NCI-H82 treated with DMSO at 0.1 percent for 48 hours (cell line): ENCODE results near the gene HOXB5.

Source experiments
- DNase-seq: peaks from one replicate; lab custom pipeline; 2025; ENCODE audit not compliant: unreplicated experiment; lab: John Stamatoyannopoulos, UW

HOXB5 gene

DNA sequence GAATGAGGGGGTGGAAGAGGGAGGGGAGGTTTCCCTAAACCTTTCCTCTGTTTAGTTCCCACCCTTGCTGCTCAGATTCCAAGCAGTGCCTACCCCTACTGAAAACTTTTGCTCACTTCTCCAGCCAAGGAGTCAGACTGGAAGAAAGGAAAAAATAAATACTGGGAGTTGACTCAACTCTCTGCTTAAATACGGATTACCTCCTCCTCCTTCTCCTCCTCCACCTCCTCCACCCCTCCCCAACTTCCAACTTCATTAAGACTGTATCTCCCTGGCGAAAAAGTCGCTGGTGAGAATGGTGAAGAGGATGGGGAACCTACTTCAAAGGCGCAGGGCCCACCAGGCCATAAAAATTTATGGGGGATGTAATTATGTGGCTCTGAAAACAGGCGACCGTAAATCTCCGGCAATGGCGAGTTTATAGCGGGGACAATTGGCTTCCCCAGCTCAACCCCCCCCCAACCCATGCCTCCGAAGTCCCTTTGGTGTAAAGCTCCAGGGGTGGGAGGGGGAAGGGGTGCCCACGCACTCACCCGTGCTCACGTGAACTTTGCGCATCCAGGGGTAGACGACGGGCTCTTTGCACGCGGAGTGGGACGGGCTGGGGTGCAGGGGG, 16.1 kb downstream of the HOXB5 start:
- DNase-seq: no peak

DNA sequence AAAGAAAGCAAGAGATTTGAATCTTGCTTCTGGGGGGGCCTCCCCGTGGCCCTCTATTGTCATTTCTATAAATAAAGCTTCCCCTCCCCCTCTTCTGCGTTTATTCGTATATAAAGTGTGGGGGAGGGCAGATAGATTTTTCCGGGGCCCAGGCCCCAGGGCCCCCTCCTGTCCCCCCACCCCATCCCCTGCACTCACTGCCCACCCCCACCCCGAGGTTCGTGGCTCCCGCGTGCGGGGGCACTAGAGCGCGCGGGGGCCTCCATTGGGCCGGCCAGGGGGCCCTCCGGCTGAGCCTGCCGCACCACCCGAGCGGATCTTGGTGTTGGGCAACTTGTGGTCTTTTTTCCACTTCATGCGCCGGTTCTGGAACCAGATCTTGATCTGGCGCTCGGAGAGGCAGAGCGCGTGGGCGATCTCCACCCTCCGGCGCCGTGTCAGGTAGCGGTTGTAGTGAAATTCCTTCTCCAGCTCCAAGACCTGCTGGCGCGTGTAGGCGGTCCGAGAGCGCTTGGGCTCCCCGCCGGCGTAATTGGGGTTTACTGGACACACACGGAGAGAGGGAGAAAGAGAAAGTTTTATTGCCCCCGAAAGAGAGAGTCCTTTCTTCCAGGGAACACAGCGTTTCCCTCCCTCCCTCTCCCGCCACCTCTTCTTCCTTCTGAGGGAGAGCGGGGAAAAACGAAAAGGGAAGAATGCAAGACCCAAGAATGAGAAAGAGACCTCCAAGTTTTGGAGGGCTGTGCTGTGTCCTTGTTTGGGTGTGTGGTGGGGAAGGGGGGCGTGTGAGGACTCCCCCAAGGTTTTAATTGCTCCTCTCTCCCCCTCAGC, 16.9 kb downstream of the HOXB5 start:
- DNase-seq: no peak

DNA sequence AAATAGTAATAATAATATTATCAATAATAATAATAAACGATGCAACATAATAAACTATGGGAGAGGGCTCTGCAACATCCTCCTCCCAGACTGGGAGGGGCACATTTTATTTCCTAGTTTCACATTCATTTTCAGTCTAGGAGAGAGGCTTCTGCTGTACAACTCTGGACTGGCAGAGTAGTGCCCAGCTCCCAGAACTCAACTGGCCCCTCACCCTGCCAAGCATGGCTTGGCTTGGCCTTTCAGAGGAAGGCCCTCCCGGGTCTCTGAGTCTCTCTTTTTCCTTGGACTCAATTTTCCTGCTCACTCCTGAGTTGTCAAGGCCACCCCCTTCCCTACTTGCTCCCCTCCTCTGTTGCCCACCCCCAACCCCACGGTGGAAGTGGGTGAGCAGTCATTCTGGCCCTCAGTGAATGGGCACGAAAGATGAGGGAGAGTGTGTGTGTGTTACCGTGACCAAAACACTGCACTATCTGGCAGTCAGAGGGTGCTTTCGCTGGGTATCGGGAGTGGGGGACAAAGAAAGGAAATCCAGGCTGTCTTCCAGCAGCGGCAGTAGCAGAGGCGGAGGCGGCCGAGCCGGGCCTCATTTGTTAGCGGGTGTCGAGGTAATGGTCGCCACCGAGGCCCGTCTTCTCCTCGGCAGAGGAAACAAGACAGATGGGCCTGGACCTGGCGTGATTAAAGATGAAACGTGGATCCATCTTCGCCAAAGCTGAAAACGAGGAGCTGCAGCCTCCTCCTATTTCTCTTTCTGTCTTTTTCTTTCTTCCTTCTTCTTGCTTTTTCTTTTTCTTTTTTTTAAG, 17.7 kb downstream of the HOXB5 start:
- no peak for DNase-seq

DNA sequence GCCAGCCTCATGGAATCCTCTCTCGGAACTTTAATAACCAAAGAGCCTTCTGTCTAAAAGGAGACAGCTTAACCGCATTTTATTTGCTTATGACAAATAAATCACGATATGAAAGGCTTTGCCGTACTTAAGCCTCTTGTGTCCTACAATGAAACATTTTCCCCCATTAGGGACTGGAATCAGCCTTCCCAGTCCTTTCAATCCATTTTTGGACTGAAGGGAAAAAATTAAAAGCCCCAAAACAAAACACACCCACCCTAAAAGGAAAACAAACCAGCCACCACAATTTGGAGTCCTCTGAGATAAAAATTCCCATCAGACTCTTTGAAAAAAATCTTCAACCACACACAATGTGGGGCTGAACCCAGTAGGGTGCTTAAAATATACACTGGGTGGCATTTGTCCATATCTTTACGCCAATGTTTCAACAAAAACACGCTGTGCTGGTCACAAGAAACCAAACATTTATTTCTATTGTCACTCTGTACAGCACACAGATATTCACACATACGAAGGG, 18.5 kb downstream of the HOXB5 start:
- DNase-seq: no peak

DNA sequence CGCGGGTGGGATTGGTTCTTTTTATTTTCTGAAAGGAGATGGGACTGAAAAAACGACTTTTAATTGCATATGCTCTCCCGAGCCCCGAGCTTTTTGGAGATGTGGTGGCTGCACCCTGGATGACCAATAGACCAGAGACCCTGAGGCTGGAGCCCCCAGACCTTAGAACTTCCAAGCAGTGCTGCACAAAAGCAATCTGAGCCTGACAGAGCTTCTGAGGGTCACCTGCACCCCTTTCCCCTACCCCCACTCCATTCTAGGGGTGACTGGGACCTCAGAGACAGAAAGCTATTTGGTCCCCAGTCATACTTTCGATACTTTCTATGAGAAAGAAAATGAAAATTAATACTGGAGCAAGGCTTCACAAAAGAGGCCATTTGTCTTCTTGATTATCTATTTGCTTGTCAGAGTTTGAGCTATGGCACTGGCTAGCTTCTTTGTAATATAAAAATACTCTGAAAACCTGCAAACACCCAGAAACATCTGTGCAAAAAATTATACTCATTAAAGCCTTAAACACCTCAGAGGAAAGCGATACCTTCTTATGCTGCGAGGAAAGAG, 19.0 kb downstream of the HOXB5 start:
- DNase-seq: no peak

DNA sequence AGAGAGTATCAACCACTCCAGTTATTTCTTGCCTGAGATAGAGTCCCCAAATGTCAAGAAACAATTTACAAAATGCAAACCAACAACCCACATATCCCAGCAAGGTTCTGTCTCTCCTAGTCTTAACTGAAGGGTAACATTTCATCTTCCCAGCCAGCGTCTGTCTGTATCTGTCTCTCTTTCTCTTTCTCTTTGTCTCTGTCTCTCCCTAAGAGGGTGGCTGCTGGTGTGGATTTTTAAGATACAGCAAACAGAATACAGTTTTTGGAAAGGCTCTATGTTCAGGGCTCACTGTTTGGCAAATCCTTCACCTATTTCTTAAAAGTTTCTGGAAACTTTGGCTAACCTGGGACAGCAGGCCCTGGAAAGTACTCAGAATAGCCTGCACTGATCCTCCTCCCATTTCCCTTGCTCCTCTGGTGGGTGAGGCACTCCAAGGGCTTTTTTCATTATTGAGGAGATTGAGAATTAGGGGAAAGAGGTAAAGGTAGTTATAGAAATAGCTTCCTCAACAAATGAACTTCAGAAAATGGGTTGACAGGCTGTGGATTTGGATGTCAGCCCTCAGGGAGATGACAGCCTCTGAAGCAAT, 21.7 kb downstream of the HOXB5 start:
- no peak for DNase-seq

DNA sequence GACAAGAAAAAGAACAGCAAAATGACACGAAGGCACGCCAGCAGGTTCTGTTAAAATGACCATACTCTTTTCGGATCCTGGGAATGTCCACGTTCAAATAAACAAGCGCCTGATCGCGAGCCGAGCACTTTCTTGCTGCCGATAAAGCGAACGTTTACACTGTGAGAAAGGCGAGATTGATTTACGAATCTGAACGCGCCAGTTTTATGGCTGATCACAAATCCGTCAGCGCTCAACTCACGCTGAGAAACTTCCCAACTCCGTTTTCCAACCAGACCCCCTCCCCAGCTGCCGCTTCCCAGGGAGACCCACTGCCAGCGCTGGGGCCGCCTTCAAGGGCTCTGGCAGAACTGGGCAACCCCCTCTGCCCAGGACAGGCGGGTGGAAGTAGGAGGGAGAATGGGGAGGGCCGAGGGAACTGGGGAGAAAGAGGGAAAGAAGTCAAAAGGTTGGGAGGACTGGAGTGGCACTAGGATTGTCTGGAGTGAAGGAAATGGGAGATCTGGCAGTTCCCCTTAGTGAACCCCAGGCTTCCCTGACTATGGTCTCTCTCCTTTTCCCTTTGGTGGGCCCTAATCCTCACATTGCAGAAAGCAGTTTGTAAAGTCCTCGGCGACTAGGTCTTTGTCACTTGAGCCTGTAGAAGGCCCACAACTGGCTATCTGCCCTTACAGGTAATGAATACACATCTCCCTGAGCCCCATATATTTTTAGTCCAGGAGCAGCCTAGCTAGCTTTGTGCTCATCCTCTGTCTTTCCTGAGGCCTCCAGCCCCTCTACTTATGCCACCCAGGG, 22.4 kb downstream of the HOXB5 start:
- no peak for DNase-seq

DNA sequence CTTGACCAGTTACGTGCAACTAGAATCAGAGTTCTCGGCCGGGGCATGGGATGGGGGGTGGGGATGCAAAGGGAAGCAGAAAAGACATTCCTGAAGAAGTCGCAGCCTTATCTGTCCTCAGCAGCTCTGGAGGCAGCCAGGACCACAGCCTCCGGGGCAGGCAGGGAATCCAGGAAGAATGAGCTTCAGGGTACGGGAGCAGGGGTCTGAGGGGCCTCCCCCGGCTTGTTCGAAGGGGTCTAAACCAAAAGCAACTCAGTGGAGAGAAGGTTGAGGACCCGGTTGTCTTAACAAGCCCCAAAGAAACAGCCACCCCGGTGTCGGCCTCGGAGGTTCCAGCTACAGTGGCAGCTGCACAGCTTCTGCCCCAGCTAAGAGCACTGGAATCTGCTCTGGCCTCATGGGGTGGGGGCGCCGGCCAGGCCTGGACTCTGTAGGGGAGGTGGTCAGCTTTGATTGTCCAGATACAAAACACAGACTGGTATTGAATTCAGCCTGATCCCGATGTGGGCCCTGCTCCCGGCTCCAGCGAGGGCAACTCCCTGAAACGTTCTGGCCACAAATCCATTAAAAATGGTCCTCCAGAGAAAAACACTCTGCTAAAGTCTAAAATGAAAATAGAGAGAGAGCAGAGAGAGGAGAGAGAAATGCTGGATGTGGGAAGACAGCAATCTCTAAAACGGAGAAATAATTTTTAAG, 23.1 kb downstream of the HOXB5 start:
- no peak for DNase-seq

DNA sequence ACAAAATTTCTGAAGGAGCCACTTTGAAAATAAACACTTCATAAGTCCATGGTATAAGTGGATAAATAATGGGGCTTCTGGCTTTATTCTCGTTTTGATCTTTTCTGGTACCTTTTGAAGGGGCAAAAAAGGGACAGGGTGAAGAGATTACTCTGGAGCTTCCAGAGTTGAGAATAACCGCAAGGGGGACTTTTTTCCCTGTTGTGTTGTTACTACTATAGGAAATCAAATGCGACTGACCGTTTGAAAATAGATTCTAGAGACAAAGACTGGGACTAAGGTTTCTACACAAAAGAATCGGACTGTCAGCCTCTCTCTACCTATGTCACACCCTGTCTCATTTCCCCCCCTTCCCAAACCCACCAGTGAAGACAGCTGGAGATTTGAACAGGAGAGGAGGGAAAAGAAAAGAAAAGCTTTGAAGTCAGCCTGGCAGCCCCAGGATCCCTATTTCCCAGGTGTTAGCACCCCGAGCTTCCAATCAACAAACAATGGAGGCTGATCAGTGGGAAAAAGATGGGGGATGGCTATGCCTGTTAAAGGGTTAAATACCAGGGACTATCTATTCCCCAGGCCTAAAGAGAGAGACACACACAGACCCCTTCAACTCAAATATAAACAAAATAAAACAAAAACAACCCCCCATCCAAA, 23.8 kb downstream of the HOXB5 start:
- no peak for DNase-seq

DNA sequence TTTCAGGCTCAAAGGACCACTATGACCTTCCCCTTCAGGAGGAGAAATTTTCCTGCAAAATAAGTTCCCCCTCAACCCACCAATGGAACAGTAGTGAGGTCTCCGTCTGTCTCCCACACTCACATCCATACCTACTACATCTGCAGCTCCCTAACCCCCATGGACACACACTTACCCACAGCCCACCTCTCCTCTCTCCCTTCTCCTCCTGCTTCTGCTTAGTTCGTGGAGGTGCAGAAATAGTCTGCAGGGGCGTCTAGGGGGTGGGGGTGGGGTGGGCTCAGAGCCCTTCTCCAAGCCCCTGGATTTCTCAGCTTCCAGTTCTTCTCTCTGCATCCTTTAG, 24.4 kb downstream of the HOXB5 start:
- no peak for DNase-seq

DNA sequence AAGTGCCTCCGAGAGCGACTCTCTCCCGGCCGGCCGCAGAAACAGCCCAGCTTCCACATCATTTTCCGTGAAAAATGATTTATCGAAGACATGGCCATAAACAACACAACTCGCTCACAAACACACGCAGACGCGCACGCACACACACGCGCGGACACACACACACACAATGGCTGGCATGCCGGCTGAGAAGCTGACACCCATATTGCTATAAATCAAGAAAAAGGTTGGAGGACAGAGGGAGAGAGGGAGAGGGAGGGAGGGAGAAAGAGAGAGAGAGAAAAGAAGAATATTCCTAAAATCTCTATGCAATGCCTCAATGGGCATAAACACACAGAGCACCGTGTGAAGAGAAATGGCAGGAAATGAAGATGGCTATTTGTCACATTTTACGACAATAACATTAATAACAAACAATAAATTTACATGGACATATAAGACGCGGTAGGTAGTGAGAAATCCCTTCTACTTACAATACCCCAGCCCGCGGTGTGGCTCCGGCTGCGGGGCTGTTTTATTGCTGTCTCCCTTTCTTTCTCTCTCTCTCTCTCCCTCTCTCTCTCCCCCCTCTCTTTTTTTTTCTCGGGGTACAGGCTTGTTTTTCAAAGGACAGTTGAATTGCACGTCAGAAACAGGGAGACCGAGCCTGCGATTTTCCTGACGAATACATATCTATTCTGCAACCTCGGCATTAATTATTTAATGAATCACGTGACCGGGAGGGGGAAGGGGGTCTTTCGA, 24.9 kb downstream of the HOXB5 start:
- no peak for DNase-seq

DNA sequence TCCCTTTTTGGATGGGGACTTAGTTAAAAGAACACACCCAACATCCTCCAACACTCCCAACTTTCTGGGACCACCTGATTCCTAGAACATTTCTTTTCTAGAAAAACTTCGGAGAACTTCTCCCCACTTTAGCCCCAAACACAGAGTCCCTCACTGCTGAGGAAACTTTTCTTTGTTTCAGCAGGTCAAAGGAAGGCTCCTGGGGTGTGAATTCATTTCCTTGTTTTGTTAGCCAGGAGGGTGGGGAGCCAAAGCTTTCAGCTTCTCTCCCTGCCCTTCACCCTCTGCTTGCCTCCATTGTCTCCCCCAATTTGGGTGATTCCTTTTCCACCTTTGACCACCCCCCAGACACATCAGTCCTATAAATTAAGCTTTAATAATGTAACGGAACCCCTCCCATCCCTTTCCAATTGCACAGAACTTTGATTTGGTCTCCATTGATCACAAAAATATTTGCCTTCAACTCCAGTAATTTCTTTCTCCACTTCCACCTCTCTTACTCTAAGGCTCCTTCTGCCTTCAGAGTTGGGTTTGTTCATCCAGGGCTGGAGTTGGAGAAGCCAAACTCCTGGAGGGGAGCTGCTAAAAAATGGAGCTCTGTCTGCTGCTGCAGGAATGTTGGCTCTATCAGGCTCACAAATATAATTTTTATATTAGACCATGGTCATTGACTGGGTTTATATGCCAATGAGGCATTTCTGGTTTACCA, 25.8 kb downstream of the HOXB5 start:
- no peak for DNase-seq

DNA sequence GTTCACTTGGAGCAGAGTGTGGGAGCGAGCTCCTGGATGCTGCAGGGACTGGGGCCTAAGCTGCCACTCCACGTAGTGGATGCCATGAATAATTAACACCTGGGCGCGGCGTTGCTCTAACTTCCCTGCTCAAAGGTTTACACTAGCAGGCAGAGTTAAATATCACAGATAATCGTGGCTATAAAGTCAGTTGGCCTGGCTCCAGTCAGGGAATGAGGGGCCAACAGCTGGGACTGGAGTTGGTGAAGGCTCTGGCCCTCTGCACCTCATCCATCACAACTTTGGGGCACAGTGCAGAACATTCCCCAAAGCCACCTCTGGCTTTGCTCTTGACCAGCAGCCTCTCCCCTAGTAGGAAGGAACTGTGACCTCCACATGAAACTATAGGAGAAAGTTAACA, 26.4 kb downstream of the HOXB5 start:
- no peak for DNase-seq

DNA sequence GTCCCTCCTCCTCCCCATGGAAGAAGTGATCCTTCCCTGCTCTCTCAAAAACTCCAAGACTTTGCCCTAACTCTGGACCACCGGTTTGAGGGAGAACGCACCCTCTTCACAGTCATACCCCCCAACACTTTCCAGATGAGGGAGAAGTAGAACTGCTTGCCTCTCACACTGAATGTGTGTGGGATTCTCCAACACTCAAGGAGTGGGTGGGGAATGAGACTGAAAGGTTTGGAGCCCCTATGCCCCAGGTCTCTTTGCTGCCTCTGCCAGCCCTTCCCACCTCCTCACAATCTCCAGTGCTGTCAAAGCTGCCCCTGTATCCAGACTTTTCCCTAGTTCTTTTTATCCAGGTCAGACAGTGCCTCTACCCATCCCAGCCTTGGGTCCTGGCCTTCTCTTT, 26.9 kb downstream of the HOXB5 start:
- DNase-seq: no peak

DNA sequence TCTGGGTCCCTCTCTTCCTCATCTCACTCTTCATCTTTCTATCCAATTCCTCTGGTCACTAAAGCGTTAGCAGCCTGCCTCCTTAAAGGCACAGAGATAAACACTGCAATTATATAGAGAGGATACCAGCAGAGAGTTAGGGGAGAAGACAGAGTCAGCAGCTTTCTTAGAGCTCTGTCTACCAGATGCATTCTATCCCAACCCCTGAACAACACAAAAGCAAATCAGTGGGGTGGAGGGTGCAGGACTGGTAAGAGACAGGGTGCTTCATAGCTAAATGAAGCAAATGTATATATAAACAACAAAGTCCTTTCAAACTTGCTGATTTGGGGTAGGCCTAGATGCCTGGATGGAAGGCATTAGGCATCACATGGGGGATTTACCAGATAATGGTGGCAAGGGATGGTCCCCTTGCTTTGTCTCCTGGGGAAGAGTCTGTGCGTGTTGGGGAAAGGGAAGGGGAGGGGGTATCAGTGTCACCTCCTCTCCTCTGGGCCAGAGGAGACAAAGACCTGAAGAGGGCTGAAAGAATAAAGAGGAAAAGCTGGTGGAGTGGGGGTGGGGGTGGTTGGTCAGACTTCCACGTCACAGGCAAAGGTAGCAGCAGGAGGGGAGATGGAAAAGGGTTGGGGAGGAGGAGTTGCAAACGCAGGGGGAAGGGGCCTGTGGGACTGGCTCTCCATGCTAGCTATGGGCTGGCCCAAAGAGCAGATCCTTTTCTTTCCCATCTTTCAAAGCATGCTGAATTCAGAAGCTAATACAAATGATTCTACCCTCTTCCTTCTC, 27.5 kb downstream of the HOXB5 start:
- no peak for DNase-seq

DNA sequence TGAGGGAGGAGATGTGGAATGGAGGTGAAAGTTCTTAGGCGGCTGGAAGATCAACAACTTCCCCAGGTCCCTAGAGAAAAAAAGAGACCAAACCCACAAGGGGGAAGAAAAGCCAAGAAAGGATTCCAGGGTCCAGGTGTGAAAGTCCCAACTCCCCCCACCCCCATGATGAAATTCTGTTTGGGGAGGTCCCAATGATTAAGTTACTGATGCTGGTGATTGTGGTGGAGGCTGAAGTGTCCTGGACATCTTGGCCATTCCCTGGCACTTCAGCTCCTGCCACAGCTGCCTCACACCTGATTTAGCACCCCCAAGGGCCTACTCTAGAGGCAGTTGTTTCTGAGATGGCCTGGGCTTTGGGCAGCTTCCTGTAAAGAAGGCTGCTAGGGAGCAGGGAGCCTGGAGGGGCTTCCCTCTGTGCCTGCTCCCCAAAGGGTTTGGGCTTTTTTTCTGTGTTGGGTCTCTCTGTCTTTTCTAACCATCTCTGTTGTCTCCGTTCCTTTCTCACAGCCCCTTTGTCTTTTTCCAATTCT, 28.5 kb downstream of the HOXB5 start:
- no peak for DNase-seq
